ENCODE measurements around the gene ETS2. TPM values are rescaled to one million over a fixed set of nuclear protein-coding genes. Genes with fewer than 3 reads are reported as not detected.
A peak's percentile ranks its signal among the peaks of the same experiment; 100 is the strongest.

The ETS2 gene
- total RNA-seq (2022) (49.9 and 63.3 TPM in 2 replicates), Bru-seq, nascent RNA (percentile 97 among the genes with signal in this experiment), BruChase-seq, experiment 1, labeled RNA remaining after a 6-hour chase (percentile 77 among the genes with signal in this experiment), BruChase-seq, experiment 2, labeled RNA remaining after a 2-hour chase (percentile 91 among the genes with signal in this experiment)
- long read RNA-seq, transcript ETS2-202 (10 exons, 3,766 nt) = major isoform, 37 of 65 reads
- long read RNA-seq, partial matches to known transcripts = 15 of 65 reads
- long read RNA-seq, other reads (novel, unspliced or antisense) = 13 of 65 reads

- TF ChIP-seq, protein P1, sequence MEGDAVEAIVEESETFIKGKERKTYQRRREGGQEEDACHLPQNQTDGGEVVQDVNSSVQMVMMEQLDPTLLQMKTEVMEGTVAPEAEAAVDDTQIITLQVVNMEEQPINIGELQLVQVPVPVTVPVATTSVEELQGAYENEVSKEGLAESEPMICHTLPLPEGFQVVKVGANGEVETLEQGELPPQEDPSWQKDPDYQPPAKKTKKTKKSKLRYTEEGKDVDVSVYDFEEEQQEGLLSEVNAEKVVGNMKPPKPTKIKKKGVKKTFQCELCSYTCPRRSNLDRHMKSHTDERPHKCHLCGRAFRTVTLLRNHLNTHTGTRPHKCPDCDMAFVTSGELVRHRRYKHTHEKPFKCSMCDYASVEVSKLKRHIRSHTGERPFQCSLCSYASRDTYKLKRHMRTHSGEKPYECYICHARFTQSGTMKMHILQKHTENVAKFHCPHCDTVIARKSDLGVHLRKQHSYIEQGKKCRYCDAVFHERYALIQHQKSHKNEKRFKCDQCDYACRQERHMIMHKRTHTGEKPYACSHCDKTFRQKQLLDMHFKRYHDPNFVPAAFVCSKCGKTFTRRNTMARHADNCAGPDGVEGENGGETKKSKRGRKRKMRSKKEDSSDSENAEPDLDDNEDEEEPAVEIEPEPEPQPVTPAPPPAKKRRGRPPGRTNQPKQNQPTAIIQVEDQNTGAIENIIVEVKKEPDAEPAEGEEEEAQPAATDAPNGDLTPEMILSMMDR (IDR thresholded peaks at IDR 0.05; ENCODE audit: unreplicated experiment) = no peak
- H3K9me3 Mint-ChIP-seq (ENCODE audit: low read depth, unreplicated experiment) = no peaks in the 10 kb centered on the region
- peaks cover 52% of the 10 kb centered on the region for H3K4me1 Mint-ChIP-seq (ENCODE audit: low read depth, unreplicated experiment)
- peak within 1 kb of the TSS; percentile 85 for H3K4me3 Mint-ChIP-seq (ENCODE audit: low read depth, unreplicated experiment)
- intact Hi-C loops (cut with micrococcal nuclease; ENCODE audit: unreplicated experiment) = no loop called here
- H3K36me3 Mint-ChIP-seq (ENCODE audit: insufficient read depth, unreplicated experiment) = peaks cover 73% of the 10 kb centered on the region
- no TSS peak for BruUV-seq (replicated peaks)
- H3K27ac Mint-ChIP-seq (ENCODE audit: unreplicated experiment) = peak within 1 kb of the TSS; percentile 98
- no peaks in the 10 kb centered on the region for H3K27me3 Mint-ChIP-seq (ENCODE audit: unreplicated experiment)
- CTCF ChIA-PET = interaction anchor here (0.6 to 1.0 kb wide), 3 partner anchors 8 to 171 kb away, joined by 3 to 4 read pairs (median 4); no protein-coding TSS in a partner anchor
- DNase-seq = peak; percentile 85
These were observed at the start of gene ETS2 for GRCh38 chr21:38805328-38806152. TSS of gene ETS2 (plus strand) at chr21:38805929. CDS start at chr21:38810035, 4,106 bp downstream.

GRCh38 chr21:38756746-38757145 is 49.0 kb upstream of the ETS2 start:
- no peak for DNase-seq

DNA sequence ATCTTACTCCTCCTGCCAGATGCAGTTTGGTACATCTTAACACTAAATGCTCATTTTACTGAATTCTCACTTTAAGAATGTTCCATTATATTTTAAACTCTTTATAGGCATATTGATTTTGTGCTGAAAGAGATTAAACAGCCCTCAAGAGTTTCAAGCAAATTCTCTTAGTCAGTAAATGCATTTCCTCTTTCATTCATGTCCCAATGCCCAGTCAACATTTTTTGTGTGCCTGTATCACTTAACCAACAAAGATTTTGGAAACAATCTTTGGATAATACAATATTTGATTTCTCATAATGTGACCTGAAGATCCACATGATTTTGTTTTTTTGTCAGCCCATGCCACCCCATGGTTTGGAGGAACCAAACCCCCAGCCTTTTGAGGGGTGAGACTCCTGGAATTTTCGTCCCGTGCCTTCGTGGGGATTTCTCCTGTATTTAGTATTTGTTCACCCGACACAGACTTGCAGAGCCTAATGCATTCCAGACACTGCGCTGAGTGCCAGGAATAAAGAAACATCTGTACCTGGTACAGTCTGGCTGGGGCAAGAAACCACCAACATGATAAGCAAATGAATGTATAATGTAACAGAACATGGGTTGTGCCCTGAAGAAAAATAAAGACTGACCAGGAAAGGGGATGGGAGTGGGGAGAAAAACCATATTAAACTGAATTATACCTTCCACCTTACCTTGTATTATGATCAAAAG is 47.1 kb upstream of the ETS2 start:
- H3K27me3 Mint-ChIP-seq (ENCODE audit: unreplicated experiment) = no peaks in the 10 kb centered on the region
- no peaks in the 10 kb centered on the region for H3K9me3 Mint-ChIP-seq (ENCODE audit: low read depth, unreplicated experiment)
- TF ChIP-seq, protein P1 (IDR thresholded peaks at IDR 0.05; ENCODE audit: unreplicated experiment) = no peak
- BruUV-seq (replicated peaks) = no TSS peak
- H3K36me3 Mint-ChIP-seq (ENCODE audit: insufficient read depth, unreplicated experiment) = peaks cover 7% of the 10 kb centered on the region
- DNase-seq = no peak
- CTCF ChIA-PET = no interaction called here
- no peak overlapping the region for H3K4me3 Mint-ChIP-seq (ENCODE audit: low read depth, unreplicated experiment)
- intact Hi-C loops (cut with micrococcal nuclease; ENCODE audit: unreplicated experiment) = no loop called here
- H3K27ac Mint-ChIP-seq (ENCODE audit: unreplicated experiment) = no peak overlapping the region
- peaks cover 31% of the 10 kb centered on the region for H3K4me1 Mint-ChIP-seq (ENCODE audit: low read depth, unreplicated experiment)

More at GRCh38 chr21:38756746-38757145, 49.0 kb upstream of the ETS2 start:
- TF ChIP-seq, protein P1 (IDR thresholded peaks at IDR 0.05; ENCODE audit: unreplicated experiment) = no peak
- H3K27me3 Mint-ChIP-seq (ENCODE audit: unreplicated experiment) = no peaks in the 10 kb centered on the region
- no TSS peak for BruUV-seq (replicated peaks)
- no peak overlapping the region for H3K4me3 Mint-ChIP-seq (ENCODE audit: low read depth, unreplicated experiment)
- CTCF ChIA-PET = no interaction called here
- H3K9me3 Mint-ChIP-seq (ENCODE audit: low read depth, unreplicated experiment) = no peaks in the 10 kb centered on the region
- H3K36me3 Mint-ChIP-seq (ENCODE audit: insufficient read depth, unreplicated experiment) = peaks cover 7% of the 10 kb centered on the region
- H3K4me1 Mint-ChIP-seq (ENCODE audit: low read depth, unreplicated experiment) = peaks cover 26% of the 10 kb centered on the region
- no peak overlapping the region for H3K27ac Mint-ChIP-seq (ENCODE audit: unreplicated experiment)
- intact Hi-C loops (cut with micrococcal nuclease; ENCODE audit: unreplicated experiment) = no loop called here

- BruUV-seq (replicated peaks) = no TSS peak
- intact Hi-C loops (cut with micrococcal nuclease; ENCODE audit: unreplicated experiment) = no loop called here
- CTCF ChIA-PET = no interaction called here
- H3K9me3 Mint-ChIP-seq (ENCODE audit: low read depth, unreplicated experiment) = no peaks in the 10 kb centered on the region
- peaks cover 7% of the 10 kb centered on the region for H3K36me3 Mint-ChIP-seq (ENCODE audit: insufficient read depth, unreplicated experiment)
- no peak overlapping the region for H3K4me3 Mint-ChIP-seq (ENCODE audit: low read depth, unreplicated experiment)
- H3K27ac Mint-ChIP-seq (ENCODE audit: unreplicated experiment) = no peak overlapping the region
- no peak for DNase-seq
- peaks cover 31% of the 10 kb centered on the region for H3K4me1 Mint-ChIP-seq (ENCODE audit: low read depth, unreplicated experiment)
- TF ChIP-seq, protein P1 (IDR thresholded peaks at IDR 0.05; ENCODE audit: unreplicated experiment) = no peak
- no peaks in the 10 kb centered on the region for H3K27me3 Mint-ChIP-seq (ENCODE audit: unreplicated experiment)
These were observed 46.3 kb upstream of the ETS2 start for GRCh38 chr21:38759413-38759812.

Data from Calu3 (cell line).